IPS-15b (cell line): ENCODE results near the gene KCP.

ENCODE experiments used
- H3K27me3 ChIP-seq: one replicate; pipeline ENCODE4 v1.6.1; 2013; ENCODE audit warnings: low read length; ENCODE audit not compliant: control insufficient read depth, insufficient read depth
- H3K36me3 ChIP-seq: one replicate; pipeline ENCODE4 v1.6.1; 2013; ENCODE audit warnings: low read length; ENCODE audit not compliant: control insufficient read depth, insufficient read depth
- H3K4me1 ChIP-seq: one replicate; pipeline ENCODE4 v1.6.1; 2013; ENCODE audit warnings: mild to moderate bottlenecking, low read length; ENCODE audit not compliant: control insufficient read depth, insufficient read depth
- H3K4me3 ChIP-seq: one replicate; pipeline ENCODE4 v1.5.1; 2013; ENCODE audit warnings: low read depth, low read length
- H3K9ac ChIP-seq: one replicate; pipeline ENCODE4 v1.6.1; 2013; ENCODE audit warnings: low read depth, mild to moderate bottlenecking, low read length
- H3K9me3 ChIP-seq: one replicate; pipeline ENCODE4 v1.6.1; 2013; ENCODE audit warnings: mild to moderate bottlenecking, low read length; ENCODE audit not compliant: control insufficient read depth, insufficient read depth

Gene KCP

DNA sequence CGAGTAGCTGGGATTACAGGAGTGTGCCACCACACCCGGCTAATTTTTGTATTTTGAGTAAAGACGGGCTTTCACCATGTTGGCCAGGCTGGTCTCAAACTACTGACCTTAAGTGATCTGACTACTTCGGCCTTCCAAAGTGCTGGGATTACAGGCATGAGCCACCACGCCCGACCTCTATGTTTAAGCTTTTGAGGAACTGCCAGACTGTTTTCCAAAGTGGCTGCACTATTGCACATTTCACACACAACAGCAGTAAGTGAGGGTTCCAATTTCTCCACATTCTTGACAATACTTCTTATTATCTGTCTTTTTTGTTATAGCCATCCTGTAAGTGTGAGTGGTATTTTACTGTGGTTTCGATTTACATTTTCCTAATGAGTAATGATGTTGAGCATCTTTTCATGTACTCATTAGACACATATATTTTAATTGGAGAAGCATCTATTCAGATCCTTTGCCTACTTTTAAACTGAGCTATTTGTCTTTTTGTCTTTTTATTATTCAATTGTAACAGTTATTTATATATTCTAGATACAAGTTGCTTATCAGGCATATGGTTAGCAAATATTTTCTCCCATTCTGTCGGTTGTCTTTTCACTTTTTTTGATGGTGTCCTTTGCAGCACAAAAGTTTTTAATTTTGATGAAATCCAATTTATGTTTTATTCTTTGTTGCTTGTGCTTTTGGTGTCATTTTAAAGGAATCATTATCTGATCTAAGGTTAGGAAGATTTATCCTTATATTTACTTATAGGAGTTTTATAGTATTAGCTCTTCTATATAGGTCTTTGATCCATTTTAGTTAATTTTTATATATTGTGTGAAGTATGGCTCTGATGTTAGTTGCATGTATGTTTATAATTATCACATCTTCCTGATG is 14.4 kb upstream of the KCP start:
- peaks cover 6% of the 10 kb centered on the region for H3K4me1 ChIP-seq
- H3K9ac ChIP-seq = no peak overlapping the region
- H3K9me3 ChIP-seq = no peaks in the 10 kb centered on the region
- H3K27me3 ChIP-seq = peaks cover 2% of the 10 kb centered on the region
- peaks cover 2% of the 10 kb centered on the region for H3K36me3 ChIP-seq
- H3K4me3 ChIP-seq = no peak overlapping the region

DNA sequence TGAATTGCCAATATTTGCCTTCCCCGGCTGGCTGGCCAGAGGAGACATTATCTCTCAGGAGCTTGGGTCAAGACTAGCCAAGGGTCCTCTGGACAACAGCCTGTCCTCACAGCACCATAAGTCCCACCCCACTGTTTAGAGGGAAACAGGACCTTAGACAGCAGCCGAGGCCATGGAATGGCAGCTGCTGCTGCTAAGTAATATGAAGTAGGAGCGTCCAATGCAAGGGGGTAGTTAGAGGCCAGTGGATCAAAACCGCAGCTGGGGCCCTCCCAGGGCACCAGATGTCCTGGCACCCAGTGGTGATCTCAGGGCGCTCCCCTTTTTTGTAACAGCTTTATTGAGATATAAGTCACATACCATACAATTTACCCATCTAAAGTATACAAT is 12.9 kb upstream of the KCP start:
- Histone ChIP-seq H3K9ac (no peak overlapping the region), H3K4me1 (peaks cover 6% of the 10 kb centered on the region), H3K36me3 (peaks cover 2% of the 10 kb centered on the region), H3K9me3 (no peaks in the 10 kb centered on the region), H3K4me3 (no peak overlapping the region), H3K27me3 (peaks cover 7% of the 10 kb centered on the region)

GRCh38 chr7:128922496-128923410 is 12.2 kb upstream of the KCP start:
- Histone ChIP-seq H3K9ac (no peak overlapping the region), H3K9me3 (no peaks in the 10 kb centered on the region), H3K36me3 (no peaks in the 10 kb centered on the region), H3K4me3 (no peak overlapping the region), H3K4me1 (peaks cover 6% of the 10 kb centered on the region), H3K27me3 (peaks cover 7% of the 10 kb centered on the region)

- H3K27me3 ChIP-seq = peaks cover 11% of the 10 kb centered on the region
- no peaks in the 10 kb centered on the region for H3K9me3 ChIP-seq
- peaks cover 6% of the 10 kb centered on the region for H3K4me1 ChIP-seq
- no peak overlapping the region for H3K4me3 ChIP-seq
- no peaks in the 10 kb centered on the region for H3K36me3 ChIP-seq
- no peak overlapping the region for H3K9ac ChIP-seq
Observed at GRCh38 chr7:128921866-128922440, 11.4 kb upstream of the KCP start.

DNA sequence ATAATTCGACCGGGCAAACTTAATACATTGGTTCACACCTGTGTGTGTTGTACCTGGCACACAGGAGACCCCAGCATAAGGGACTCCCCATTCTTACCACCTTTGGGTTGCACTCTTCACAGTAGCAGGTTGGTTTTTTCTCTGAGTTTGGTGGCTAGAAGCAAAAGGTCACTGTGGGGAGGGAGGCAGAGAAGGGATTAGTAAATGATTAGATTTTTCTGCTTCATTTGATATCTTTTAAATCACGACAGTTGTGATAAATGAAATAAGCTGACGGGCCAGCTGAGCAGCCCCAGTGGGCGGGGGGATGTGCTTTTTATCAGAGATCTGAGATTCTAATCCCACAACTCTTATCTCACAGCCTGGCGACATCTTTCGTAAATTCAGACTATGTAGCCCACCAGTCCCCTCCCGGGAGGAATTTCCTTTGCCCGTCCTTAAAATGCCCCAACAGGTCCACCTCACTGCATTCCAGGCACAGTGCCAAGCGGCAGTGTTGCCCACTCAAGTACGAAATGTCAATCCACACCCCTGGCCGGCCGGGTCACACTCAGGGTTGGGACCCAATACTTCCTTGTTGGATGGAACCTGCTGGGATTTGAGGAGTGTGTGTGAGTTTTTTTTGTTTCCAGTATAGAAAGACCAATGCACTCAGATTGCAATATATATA is 10.5 kb upstream of the KCP start:
- peaks cover 16% of the 10 kb centered on the region for H3K27me3 ChIP-seq
- H3K36me3 ChIP-seq = no peaks in the 10 kb centered on the region
- no peak overlapping the region for H3K9ac ChIP-seq
- no peaks in the 10 kb centered on the region for H3K9me3 ChIP-seq
- H3K4me1 ChIP-seq = peaks cover 6% of the 10 kb centered on the region
- H3K4me3 ChIP-seq = no peak overlapping the region

- Histone ChIP-seq H3K4me1 (peaks cover 6% of the 10 kb centered on the region), H3K9ac (no peak overlapping the region), H3K27me3 (peaks cover 21% of the 10 kb centered on the region), H3K36me3 (no peaks in the 10 kb centered on the region), H3K4me3 (no peak overlapping the region), H3K9me3 (no peaks in the 10 kb centered on the region)
Observed at GRCh38 chr7:128919881-128920799, 9.6 kb upstream of the KCP start.

GRCh38 chr7:128919241-128919640 is 8.7 kb upstream of the KCP start:
- Histone ChIP-seq H3K9me3 (no peaks in the 10 kb centered on the region), H3K27me3 (peaks cover 27% of the 10 kb centered on the region), H3K4me3 (no peak overlapping the region), H3K36me3 (no peaks in the 10 kb centered on the region), H3K9ac (no peak overlapping the region), H3K4me1 (peaks cover 9% of the 10 kb centered on the region)

- Histone ChIP-seq H3K9ac (no peak overlapping the region), H3K9me3 (no peaks in the 10 kb centered on the region), H3K27me3 (peaks cover 32% of the 10 kb centered on the region), H3K4me3 (no peak overlapping the region), H3K36me3 (no peaks in the 10 kb centered on the region), H3K4me1 (peaks cover 9% of the 10 kb centered on the region)
Observed at GRCh38 chr7:128918016-128918665, 7.6 kb upstream of the KCP start.

GRCh38 chr7:128917122-128917521 is 6.6 kb upstream of the KCP start:
- peaks cover 34% of the 10 kb centered on the region for H3K27me3 ChIP-seq
- H3K36me3 ChIP-seq = no peaks in the 10 kb centered on the region
- peaks cover 9% of the 10 kb centered on the region for H3K4me1 ChIP-seq
- H3K4me3 ChIP-seq = no peak overlapping the region
- H3K9me3 ChIP-seq = no peaks in the 10 kb centered on the region
- H3K9ac ChIP-seq = no peak overlapping the region

DNA sequence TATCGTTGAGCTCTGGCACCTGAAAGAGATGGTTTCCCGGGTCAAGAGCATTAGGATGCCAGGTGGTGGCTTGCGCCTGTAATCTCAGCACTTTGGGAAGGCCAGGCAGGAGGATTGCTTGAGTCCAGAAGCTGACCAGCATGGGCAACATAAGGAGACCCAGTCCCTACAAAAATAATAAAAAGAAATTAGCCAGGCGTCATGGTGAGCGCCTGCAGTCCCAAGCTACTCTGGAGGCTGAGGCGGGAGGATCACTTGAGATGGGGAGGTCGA is 6.1 kb upstream of the KCP start:
- no peak overlapping the region for H3K9ac ChIP-seq
- H3K27me3 ChIP-seq = peaks cover 35% of the 10 kb centered on the region
- no peaks in the 10 kb centered on the region for H3K9me3 ChIP-seq
- peaks cover 12% of the 10 kb centered on the region for H3K4me1 ChIP-seq
- no peaks in the 10 kb centered on the region for H3K36me3 ChIP-seq
- no peak overlapping the region for H3K4me3 ChIP-seq
